ENCODE data around the gene CDKN2D. TPM values are rescaled to one million over a fixed set of nuclear protein-coding genes. Genes with fewer than 3 reads are reported as not detected.
A peak's percentile ranks its signal among the peaks of the same experiment; 100 is the strongest.

Gene CDKN2D
- total RNA-seq, 4 donors from 2014 or later, result 14.4 to 20.2 (median 15.9) TPM

GRCh38 chr19:10602330-10603083, 33.7 kb upstream of the CDKN2D start:
- H3K27ac ChIP-seq, result peak overlapping the region; percentile 99 to 100 (median 99)
- peak overlapping the region; percentile 96 to 100 (median 98) for H3K4me3 ChIP-seq
- 0% methylated on average over 20 to 47 of the region's 76 CpGs for WGBS, 2 donors
- peak in 1 of 2 donors; percentile 79 for TF ChIP-seq POLR2A (IDR thresholded peaks at IDR 0.05)
- TF ChIP-seq EP300 (IDR thresholded peaks at IDR 0.05), result peak in 1 of 2 donors; percentile 86
- TF ChIP-seq CTCF (IDR thresholded peaks at IDR 0.05), result peak in 1 of 5 experiments; percentile 17
- H3K4me1 ChIP-seq, result peaks cover 0 to 31% (median 12%) of the 10 kb centered on the region in 4 donors
- peaks cover 0 to 5% (median 0%) of the 10 kb centered on the region in 3 donors for H3K36me3 ChIP-seq
- no peaks in the 10 kb centered on the region for H3K9me3 ChIP-seq
- peak; percentile 76 to 82 for DNase-seq (ENCODE audit: low spot score in 2 of 2)
- H3K27me3 ChIP-seq, result no peaks in the 10 kb centered on the region

GRCh38 chr19:10601999-10602329, 33.2 kb upstream of the CDKN2D start:
- peak overlapping the region in 2 of 4 donors; percentile 45 to 99 for H3K27ac ChIP-seq
- H3K36me3 ChIP-seq, result peaks cover 0 to 5% (median 0%) of the 10 kb centered on the region in 3 donors
- peak overlapping the region in 3 of 4 donors; percentile 98 to 100 (median 99) for H3K4me3 ChIP-seq
- no peaks in the 10 kb centered on the region for H3K9me3 ChIP-seq
- WGBS, 2 donors, result 14 to 43% methylated on average over 7 of the region's 7 CpGs
- H3K4me1 ChIP-seq, result peaks cover 0 to 36% (median 13%) of the 10 kb centered on the region in 4 donors
- no peaks in the 10 kb centered on the region for H3K27me3 ChIP-seq
- no peak for DNase-seq (ENCODE audit: low spot score in 2 of 2)
- no peak for TF ChIP-seq CTCF (IDR thresholded peaks at IDR 0.05)
- no peak for TF ChIP-seq EP300 (IDR thresholded peaks at IDR 0.05)
- no peak for TF ChIP-seq POLR2A (IDR thresholded peaks at IDR 0.05)

GRCh38 chr19:10600149-10600548, 31.4 kb upstream of the CDKN2D start:
- DNase-seq (ENCODE audit: low spot score in 2 of 2), result no peak
- Histone ChIP-seq H3K9me3 (no peaks in the 10 kb centered on the region), H3K27ac (peak overlapping the region in 1 of 4 donors; percentile 22), H3K4me1 (peaks cover 0 to 54% (median 22%) of the 10 kb centered on the region in 4 donors), H3K36me3 (peaks cover 0 to 5% (median 0%) of the 10 kb centered on the region in 3 donors), H3K27me3 (no peaks in the 10 kb centered on the region), H3K4me3 (no peak overlapping the region)
- WGBS, 2 donors, result 92 to 94% methylated on average over 5 of the region's 5 CpGs
- TF ChIP-seq EP300 (IDR thresholded peaks at IDR 0.05) (no peak), CTCF (IDR thresholded peaks at IDR 0.05) (no peak)

- peak; percentile 75 to 76 for DNase-seq (ENCODE audit: low spot score in 2 of 2)
- TF ChIP-seq EP300 (IDR thresholded peaks at IDR 0.05), result peak; percentile 68 to 73
- no peak for TF ChIP-seq CTCF (IDR thresholded peaks at IDR 0.05)
- Histone ChIP-seq H3K4me3 (no peak overlapping the region), H3K9me3 (no peaks in the 10 kb centered on the region), H3K27ac (peak overlapping the region; percentile 70 to 94 (median 82)), H3K4me1 (peaks cover 0 to 60% (median 26%) of the 10 kb centered on the region in 4 donors), H3K36me3 (no peaks in the 10 kb centered on the region), H3K27me3 (no peaks in the 10 kb centered on the region)
- WGBS, 2 donors, result 38 to 49% methylated on average over 8 to 9 of the region's 9 CpGs
Measured at GRCh38 chr19:10593820-10594637, 25.2 kb upstream of the CDKN2D start.

- DNase-seq (ENCODE audit: low spot score in 2 of 2), result no peak
- Histone ChIP-seq H3K4me1 (peaks cover 0 to 60% (median 26%) of the 10 kb centered on the region in 4 donors), H3K27me3 (peaks cover 0 to 8% of the 10 kb centered on the region in 2 donors), H3K9me3 (no peaks in the 10 kb centered on the region), H3K4me3 (no peak overlapping the region), H3K36me3 (no peaks in the 10 kb centered on the region), H3K27ac (peak overlapping the region; percentile 70 to 94 (median 82))
- TF ChIP-seq EP300 (IDR thresholded peaks at IDR 0.05), result no peak
- no peak for TF ChIP-seq POLR2A (IDR thresholded peaks at IDR 0.05)
- TF ChIP-seq CTCF (IDR thresholded peaks at IDR 0.05), result no peak
- WGBS, 2 donors, result 93 to 94% methylated on average over 7 of the region's 7 CpGs
Measured at GRCh38 chr19:10593148-10593547, 24.4 kb upstream of the CDKN2D start.

All from tibial nerve (tissue), 4 donors.